Activated CD4-positive, alpha-beta T cell treated with anti-CD3 and anti-CD28 coated beads for 24 hours (primary cell): ENCODE results near the gene SDF2.
"Not testable (repeated sequence)": the region's sequence is repeated elsewhere in the genome, so short reads cannot be mapped to it uniquely, and the experiment has no call there.

Experiments used
- DNase-seq, 2 donors: peaks; one replicate each; pipeline ENCODE4 v3.0.0-alpha.2; 2020; ENCODE audit warnings: low read depth in 2 of 2

SDF2 gene

GRCh38 chr17:28634206-28634865 is 27.4 kb downstream of the SDF2 start:
- no peak for DNase-seq

- DNase-seq, result no peak
Observed at GRCh38 chr17:28626818-28627217, 34.9 kb downstream of the SDF2 start.

GRCh38 chr17:28624148-28624547 is 37.6 kb downstream of the SDF2 start:
- no peak for DNase-seq

- no peak for DNase-seq
Observed at GRCh38 chr17:28623696-28624095, 38.0 kb downstream of the SDF2 start.

- DNase-seq, result no peak
Observed at GRCh38 chr17:28622186-28622585, 39.5 kb downstream of the SDF2 start.

GRCh38 chr17:28620010-28620409 is 41.7 kb downstream of the SDF2 start:
- DNase-seq, result no peak

GRCh38 chr17:28618464-28618863 is 43.2 kb downstream of the SDF2 start:
- DNase-seq, result no peak

- no peak for DNase-seq
Observed at GRCh38 chr17:28616281-28616680, 45.4 kb downstream of the SDF2 start.

GRCh38 chr17:28615260-28615940 is 46.3 kb downstream of the SDF2 start:
- no peak for DNase-seq

- DNase-seq, result no peak
Observed at GRCh38 chr17:28613931-28614381, 47.8 kb downstream of the SDF2 start, which contains the start of gene RSKR. Gene RSKR, minus strand, starts transcription at chr17:28614185. Its CDS starts 24 bp downstream, at chr17:28614161.

- peak in 1 of 2 donors; percentile 24 for DNase-seq
Observed at GRCh38 chr17:28612936-28613872, 48.5 kb downstream of the SDF2 start.

- no peak for DNase-seq
Observed at GRCh38 chr17:28612531-28612930, 49.2 kb downstream of the SDF2 start.

- no peak for DNase-seq
Observed at GRCh38 chr17:28610376-28610775, 51.3 kb downstream of the SDF2 start.

GRCh38 chr17:28604031-28604430 is 57.7 kb downstream of the SDF2 start:
- DNase-seq, result not testable (repeated sequence)

GRCh38 chr17:28599311-28600184 is 62.2 kb downstream of the SDF2 start:
- peak; percentile 41 to 46 for DNase-seq

- DNase-seq, result peak; percentile 90
Observed at GRCh38 chr17:28598799-28599310, 62.9 kb downstream of the SDF2 start, which contains the start of gene SPAG5. Gene SPAG5, minus strand, starts transcription at chr17:28599025. Its CDS starts 79 bp downstream, at chr17:28598946.

- no peak for DNase-seq
Observed at GRCh38 chr17:28598389-28598788, 63.3 kb downstream of the SDF2 start.
